ENCODE results near the gene TRMT13.

- TF ChIP-seq, protein P1, sequence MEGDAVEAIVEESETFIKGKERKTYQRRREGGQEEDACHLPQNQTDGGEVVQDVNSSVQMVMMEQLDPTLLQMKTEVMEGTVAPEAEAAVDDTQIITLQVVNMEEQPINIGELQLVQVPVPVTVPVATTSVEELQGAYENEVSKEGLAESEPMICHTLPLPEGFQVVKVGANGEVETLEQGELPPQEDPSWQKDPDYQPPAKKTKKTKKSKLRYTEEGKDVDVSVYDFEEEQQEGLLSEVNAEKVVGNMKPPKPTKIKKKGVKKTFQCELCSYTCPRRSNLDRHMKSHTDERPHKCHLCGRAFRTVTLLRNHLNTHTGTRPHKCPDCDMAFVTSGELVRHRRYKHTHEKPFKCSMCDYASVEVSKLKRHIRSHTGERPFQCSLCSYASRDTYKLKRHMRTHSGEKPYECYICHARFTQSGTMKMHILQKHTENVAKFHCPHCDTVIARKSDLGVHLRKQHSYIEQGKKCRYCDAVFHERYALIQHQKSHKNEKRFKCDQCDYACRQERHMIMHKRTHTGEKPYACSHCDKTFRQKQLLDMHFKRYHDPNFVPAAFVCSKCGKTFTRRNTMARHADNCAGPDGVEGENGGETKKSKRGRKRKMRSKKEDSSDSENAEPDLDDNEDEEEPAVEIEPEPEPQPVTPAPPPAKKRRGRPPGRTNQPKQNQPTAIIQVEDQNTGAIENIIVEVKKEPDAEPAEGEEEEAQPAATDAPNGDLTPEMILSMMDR (IDR thresholded peaks at IDR 0.05), result no peak
- TF ChIP-seq POLR2A (IDR thresholded peaks at IDR 0.05), result no peak
These were observed 19.3 kb downstream of the TRMT13 start for GRCh38 chr1:100152271-100152670.

Measured in adrenal gland (tissue), 5 donors.